Gastroesophageal sphincter (tissue), 3 donors: ENCODE measurements around the gene CARS1.

Source experiments
- EP300 ChIP-seq: sonication (generic); formaldehyde crosslinking; IDR thresholded peaks from one replicate; pipeline ENCODE4 v1.6.1; 2017; ENCODE audit warnings: antibody characterized with exemption, mild to moderate bottlenecking
- POLR2A ChIP-seq, 2 donors: fragments of 450-650 bp; IDR thresholded peaks; one replicate each; pipeline ENCODE4 v1.6.1; 2017; ENCODE audit warnings: antibody characterized with exemption in 2 of 2, mild to moderate bottlenecking in 2 of 2, moderate library complexity in 1 of 2
- POLR2AphosphoS5 ChIP-seq: sonication (generic); formaldehyde crosslinking; IDR thresholded peaks from one replicate; pipeline ENCODE4 v1.6.1; 2017; ENCODE audit warnings: antibody characterized with exemption
- TF ChIP-seq, protein P1 (sequence below), 4 experiments: fragments of 200-600 bp in 2 of 4; fragments of 450-650 bp in 2 of 4; sonication (generic) in 1 of 4; IDR thresholded peaks; one replicate each; pipeline ENCODE4 v1.5.1; 2017 to 2019; ENCODE audit warnings: antibody characterized with exemption in 4 of 4, mild to moderate bottlenecking in 2 of 4, moderate library complexity in 2 of 4

DNA sequence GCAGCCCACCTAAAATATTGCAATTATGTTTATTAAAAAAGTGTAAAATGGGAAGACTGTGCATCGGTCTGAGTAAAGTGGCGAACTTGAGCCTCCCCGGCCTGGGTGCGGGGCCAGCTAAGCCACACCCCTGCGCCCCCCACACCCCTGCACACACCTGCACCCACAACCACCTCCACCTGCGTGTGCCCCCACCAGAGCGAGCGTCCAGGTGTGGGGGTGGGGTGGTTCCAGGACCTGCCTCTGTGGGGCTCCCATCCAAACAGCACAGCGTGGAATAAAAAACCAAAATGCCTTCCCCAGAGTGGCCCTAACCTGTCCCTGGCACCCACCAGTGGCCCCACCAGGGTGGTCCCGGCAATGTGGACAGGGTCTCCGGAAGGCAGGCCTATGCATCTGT lies 30.1 kb upstream of the CARS1 start:
- TF ChIP-seq, protein P1, sequence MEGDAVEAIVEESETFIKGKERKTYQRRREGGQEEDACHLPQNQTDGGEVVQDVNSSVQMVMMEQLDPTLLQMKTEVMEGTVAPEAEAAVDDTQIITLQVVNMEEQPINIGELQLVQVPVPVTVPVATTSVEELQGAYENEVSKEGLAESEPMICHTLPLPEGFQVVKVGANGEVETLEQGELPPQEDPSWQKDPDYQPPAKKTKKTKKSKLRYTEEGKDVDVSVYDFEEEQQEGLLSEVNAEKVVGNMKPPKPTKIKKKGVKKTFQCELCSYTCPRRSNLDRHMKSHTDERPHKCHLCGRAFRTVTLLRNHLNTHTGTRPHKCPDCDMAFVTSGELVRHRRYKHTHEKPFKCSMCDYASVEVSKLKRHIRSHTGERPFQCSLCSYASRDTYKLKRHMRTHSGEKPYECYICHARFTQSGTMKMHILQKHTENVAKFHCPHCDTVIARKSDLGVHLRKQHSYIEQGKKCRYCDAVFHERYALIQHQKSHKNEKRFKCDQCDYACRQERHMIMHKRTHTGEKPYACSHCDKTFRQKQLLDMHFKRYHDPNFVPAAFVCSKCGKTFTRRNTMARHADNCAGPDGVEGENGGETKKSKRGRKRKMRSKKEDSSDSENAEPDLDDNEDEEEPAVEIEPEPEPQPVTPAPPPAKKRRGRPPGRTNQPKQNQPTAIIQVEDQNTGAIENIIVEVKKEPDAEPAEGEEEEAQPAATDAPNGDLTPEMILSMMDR (IDR thresholded peaks at IDR 0.05) = no peak
- no peak for TF ChIP-seq POLR2AphosphoS5
- TF ChIP-seq EP300 = no peak
- no peak for TF ChIP-seq POLR2A (IDR thresholded peaks at IDR 0.05)
